BJ (cell line): ENCODE data around the gene HIPK2. TPM values are rescaled to one million over a fixed set of nuclear protein-coding genes. Genes with fewer than 3 reads are reported as not detected.

Experiments used
- CTCF ChIA-PET: fragments of 350-600 bp; formaldehyde crosslinking; extraction: SDS; loops from one replicate; lab custom pipeline; 2021; ENCODE audit warnings: antibody characterized with exemption, inconsistent platforms; lab: Yijun Ruan, JAX
- POLR2A ChIA-PET: fragments of 300-600 bp; sonication (Branson Sonifier 250); formaldehyde crosslinking; extraction: SDS; loops from one replicate; lab custom pipeline; 2021; ENCODE audit warnings: antibody characterized with exemption; lab: Charles Lee
- DNase-seq: peaks from one replicate; pipeline ENCODE4 v3.0.0-alpha.2; 2011; ENCODE audit warnings: low read depth
- H3K27me3 ChIP-seq: 2 replicates; pipeline ENCODE4 v1.6.0; 2011; ENCODE audit warnings: low read length; ENCODE audit not compliant: control insufficient read depth, insufficient read depth
- H3K36me3 ChIP-seq: 2 replicates; pipeline ENCODE4 v1.5.1; 2011; ENCODE audit warnings: low read length; ENCODE audit not compliant: control insufficient read depth, insufficient read depth
- H3K4me3 ChIP-seq: 2 replicates; pipeline ENCODE4 v1.5.1; 2011; ENCODE audit warnings: low read depth, mild to moderate bottlenecking, control low read depth, low read length
- polyA plus RNA-seq: library from polyadenylated mRNA; depleted of rRNA; stranded (reverse); fragments of >200 nt; gene quantifications from 2 replicates; pipeline ENCODE4 v1.2.3, GENCODE V29; 2011
- TF ChIP-seq, protein P1 (sequence below): IDR thresholded peaks from 2 replicates; pipeline ENCODE4 v1.5.1; 2011; ENCODE audit warnings: low read depth, mild to moderate bottlenecking, control low read depth, inconsistent platforms, low read length, moderate library complexity; ENCODE audit not compliant: insufficient read depth

The HIPK2 gene
- polyA plus RNA-seq, 1 experiment = 3.6 TPM

DNA sequence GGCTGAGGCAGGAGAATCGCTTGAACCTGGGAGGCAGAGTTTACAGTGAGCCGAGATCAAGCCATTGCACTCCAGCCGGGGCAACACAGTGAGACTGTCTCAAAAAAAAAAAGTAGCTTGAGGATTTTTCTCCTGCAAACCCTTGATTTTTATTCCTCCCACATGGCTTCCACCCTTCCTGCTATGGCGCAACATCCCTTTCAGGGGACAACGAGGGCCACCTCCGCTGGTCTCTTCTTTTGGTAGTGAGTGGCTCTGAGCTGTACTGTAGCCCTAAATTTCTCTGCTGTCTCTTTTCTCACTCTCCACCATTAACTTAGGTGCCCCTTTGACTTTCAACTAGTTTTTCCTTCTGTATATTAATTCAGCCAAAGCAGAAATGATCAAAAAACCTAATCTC lies 113.4 kb downstream of the HIPK2 start:
- CTCF ChIA-PET = interaction anchor here (0.6 to 2.3 kb wide), 3 partner anchors 17 to 332 kb away, joined by 3 to 8 read pairs (median 7); no protein-coding TSS in a partner anchor
- no peak for DNase-seq
- no peaks in the 10 kb centered on the region for H3K27me3 ChIP-seq
- TF ChIP-seq, protein P1, sequence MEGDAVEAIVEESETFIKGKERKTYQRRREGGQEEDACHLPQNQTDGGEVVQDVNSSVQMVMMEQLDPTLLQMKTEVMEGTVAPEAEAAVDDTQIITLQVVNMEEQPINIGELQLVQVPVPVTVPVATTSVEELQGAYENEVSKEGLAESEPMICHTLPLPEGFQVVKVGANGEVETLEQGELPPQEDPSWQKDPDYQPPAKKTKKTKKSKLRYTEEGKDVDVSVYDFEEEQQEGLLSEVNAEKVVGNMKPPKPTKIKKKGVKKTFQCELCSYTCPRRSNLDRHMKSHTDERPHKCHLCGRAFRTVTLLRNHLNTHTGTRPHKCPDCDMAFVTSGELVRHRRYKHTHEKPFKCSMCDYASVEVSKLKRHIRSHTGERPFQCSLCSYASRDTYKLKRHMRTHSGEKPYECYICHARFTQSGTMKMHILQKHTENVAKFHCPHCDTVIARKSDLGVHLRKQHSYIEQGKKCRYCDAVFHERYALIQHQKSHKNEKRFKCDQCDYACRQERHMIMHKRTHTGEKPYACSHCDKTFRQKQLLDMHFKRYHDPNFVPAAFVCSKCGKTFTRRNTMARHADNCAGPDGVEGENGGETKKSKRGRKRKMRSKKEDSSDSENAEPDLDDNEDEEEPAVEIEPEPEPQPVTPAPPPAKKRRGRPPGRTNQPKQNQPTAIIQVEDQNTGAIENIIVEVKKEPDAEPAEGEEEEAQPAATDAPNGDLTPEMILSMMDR = no peak
- no peaks in the 10 kb centered on the region for H3K36me3 ChIP-seq
- no peak overlapping the region for H3K4me3 ChIP-seq
- POLR2A ChIA-PET = no interaction called here

DNA sequence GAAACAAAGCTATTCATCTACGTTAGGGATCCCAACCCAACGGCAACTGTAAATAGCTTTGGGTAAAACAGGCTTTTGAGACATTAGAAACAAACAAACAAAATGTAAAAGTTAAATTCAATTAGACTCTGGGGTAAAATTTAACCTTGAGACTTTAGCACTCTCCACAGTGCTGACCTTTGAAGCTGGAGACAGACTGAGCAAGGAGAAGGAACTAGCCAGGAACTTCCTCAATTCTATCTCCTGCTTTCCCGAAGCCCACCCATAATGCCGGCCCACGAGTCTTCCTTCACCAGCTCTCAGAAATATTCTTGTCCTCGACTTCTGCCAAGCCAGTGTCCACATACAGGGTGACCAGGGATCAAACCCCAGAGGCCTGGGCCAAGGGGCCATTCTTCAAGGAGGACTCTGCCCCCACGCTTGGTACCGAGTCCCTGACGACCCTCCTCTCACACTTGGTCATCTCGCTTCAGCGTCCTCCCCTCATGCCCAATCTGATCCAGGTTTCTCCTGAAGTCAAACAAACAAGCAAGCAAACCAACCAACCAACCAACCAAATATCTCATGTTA lies 114.1 kb downstream of the HIPK2 start:
- Histone ChIP-seq H3K4me3 (no peak overlapping the region), H3K27me3 (no peaks in the 10 kb centered on the region), H3K36me3 (no peaks in the 10 kb centered on the region)
- TF ChIP-seq, protein P1 = no peak
- ChIA-PET CTCF (interaction anchor here (2.3 to 2.7 kb wide), 2 partner anchors 16 kb away, joined by 8 to 11 read pairs; no protein-coding TSS in a partner anchor), POLR2A (no interaction called here)
- no peak for DNase-seq

DNA sequence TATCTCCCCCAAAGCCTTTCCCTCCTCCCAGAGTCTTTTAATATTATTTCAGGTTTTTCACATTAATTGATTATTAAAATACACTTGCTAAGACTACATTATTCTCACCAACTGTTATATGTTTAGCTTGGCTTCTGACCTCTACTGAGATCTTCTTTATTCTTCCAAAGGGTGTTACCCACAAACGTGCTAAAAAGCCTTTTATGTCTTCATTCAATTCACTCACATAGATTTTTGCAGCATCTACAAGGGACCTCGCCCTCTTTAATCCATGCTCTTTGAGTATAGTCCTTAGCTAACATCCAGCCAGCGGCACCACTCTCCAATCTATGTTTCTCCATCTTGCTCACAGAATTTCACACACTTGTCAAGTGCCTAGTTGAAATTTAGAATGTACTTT lies 115.9 kb downstream of the HIPK2 start:
- no peak overlapping the region for H3K4me3 ChIP-seq
- ChIA-PET CTCF (interaction anchor here (1.9 to 2.7 kb wide), 2 partner anchors 11 to 14 kb away, joined by 5 to 11 read pairs; no protein-coding TSS in a partner anchor), POLR2A (no interaction called here)
- DNase-seq = no peak
- TF ChIP-seq, protein P1 = no peak
- H3K27me3 ChIP-seq = no peaks in the 10 kb centered on the region
- no peaks in the 10 kb centered on the region for H3K36me3 ChIP-seq

DNA sequence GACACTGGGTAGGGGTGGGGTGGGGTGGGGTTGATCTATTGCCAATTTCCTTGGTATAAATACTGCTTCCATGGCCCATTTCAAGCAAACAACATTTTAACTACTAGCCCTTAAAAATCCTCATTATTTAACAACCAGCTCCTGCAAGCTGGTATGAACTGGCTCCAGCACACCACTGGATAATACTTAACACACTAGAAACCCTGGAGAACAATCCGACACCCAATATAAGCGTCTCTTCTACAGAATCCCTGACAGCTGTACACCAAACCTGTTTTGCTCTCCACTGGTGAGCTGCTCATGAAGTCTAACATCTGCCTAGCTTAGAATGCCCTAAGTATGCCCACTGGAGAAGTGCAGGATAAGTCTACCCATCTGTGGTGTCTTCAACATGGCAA lies 116.8 kb downstream of the HIPK2 start:
- Histone ChIP-seq H3K27me3 (no peaks in the 10 kb centered on the region), H3K36me3 (no peaks in the 10 kb centered on the region), H3K4me3 (no peak overlapping the region)
- no peak for DNase-seq
- POLR2A ChIA-PET = no interaction called here
- CTCF ChIA-PET = interaction anchor here (1.9 to 2.7 kb wide), 2 partner anchors 10 to 13 kb away, joined by 5 to 11 read pairs; no protein-coding TSS in a partner anchor
- TF ChIP-seq, protein P1 = no peak

DNA sequence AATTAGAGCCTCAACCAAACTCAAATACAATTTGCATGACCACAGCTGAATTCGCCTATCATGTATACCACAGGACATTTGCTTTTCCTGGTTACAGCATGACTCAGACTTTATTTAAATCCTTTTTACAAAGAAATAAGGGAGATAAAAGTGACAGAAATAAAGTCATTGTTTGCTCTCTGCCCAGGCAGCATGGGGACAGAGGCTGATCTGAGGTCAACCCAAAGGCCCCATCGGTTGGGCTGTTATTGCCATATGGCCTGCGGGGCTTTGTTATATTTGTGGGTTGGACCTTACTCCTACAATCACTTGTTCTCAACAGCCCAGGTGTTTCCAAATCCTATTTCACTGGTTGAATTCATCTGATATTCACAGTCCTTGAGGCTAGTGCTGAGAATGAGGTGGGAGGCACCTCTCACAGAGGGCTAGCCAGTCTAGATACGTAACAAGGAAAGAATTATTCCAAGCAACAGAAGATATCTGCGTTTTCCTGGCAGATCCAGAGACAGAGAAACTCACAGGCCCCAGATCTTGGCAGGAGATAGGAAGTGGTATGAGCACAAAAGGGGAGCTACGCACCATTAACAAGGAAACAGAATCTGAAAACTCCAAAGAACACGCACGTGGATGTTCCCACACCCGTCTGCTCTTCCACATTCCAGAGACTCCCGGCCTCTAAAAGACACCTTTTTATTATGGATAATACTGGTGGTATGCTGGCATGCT lies 117.3 kb downstream of the HIPK2 start:
- Histone ChIP-seq H3K4me3 (no peak overlapping the region), H3K36me3 (no peaks in the 10 kb centered on the region), H3K27me3 (no peaks in the 10 kb centered on the region)
- DNase-seq = no peak
- CTCF ChIA-PET = interaction anchor here (1.3 to 1.9 kb wide), 2 partner anchors 9 to 14 kb away, joined by 5 to 13 read pairs; no protein-coding TSS in a partner anchor
- TF ChIP-seq, protein P1 = no peak
- POLR2A ChIA-PET = no interaction called here
